ENCODE data around the gene ADGRD1. TPM values are rescaled to one million over a fixed set of nuclear protein-coding genes. Genes with fewer than 3 reads are reported as not detected.

The ADGRD1 gene
- total and polyA plus RNA-seq, 8 donors: 25.6 to 167 (median 33.4) TPM

- H3K9me3 ChIP-seq: no peaks in the 10 kb centered on the region
- no peaks in the 10 kb centered on the region for H3K27me3 ChIP-seq
- DNase-seq (peak in 1 of 4 donors; percentile 14), ATAC-seq (no peak)
- no peaks in the 10 kb centered on the region for H3K36me3 ChIP-seq
- H3K27ac ChIP-seq: no peak overlapping the region
- intact Hi-C loops (cut with DNase I): no loop called here
- H3K4me1 ChIP-seq: peaks cover 0 to 7% of the 10 kb centered on the region in 2 donors
- H3K4me3 ChIP-seq: no peak overlapping the region
- TF ChIP-seq, protein P1, sequence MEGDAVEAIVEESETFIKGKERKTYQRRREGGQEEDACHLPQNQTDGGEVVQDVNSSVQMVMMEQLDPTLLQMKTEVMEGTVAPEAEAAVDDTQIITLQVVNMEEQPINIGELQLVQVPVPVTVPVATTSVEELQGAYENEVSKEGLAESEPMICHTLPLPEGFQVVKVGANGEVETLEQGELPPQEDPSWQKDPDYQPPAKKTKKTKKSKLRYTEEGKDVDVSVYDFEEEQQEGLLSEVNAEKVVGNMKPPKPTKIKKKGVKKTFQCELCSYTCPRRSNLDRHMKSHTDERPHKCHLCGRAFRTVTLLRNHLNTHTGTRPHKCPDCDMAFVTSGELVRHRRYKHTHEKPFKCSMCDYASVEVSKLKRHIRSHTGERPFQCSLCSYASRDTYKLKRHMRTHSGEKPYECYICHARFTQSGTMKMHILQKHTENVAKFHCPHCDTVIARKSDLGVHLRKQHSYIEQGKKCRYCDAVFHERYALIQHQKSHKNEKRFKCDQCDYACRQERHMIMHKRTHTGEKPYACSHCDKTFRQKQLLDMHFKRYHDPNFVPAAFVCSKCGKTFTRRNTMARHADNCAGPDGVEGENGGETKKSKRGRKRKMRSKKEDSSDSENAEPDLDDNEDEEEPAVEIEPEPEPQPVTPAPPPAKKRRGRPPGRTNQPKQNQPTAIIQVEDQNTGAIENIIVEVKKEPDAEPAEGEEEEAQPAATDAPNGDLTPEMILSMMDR (IDR thresholded peaks at IDR 0.05): no peak
Observed at GRCh38 chr12:131105351-131105735, 151.6 kb downstream of the ADGRD1 start.

DNA sequence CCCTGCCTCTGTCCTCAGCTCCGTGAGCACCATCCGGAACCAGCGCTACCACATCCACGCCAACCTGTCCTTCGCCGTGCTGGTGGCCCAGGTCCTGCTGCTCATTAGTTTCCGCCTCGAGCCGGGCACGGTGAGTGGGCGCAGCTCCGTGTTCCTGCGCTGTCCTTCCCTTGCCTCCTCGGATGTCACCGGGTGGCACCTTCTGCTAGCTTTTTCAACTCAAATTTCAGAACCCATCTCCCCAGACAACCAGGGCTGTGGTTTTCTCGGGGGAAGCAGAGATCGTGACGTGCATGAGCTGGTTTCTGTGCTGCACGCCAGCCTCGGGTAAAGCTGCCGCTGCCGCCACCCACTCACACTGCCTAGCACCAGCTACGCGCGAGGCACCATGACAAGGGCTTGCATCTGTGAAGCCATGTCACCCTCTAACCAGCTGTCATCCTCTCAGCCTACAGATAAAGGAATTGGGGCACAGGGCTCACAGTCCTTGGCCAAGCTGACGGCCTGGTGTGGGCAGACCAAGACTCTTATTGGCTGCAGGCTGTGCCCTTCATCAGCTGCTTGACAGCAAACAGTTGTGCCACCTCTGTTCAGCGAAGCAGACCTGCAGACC, 152.1 kb downstream of the ADGRD1 start:
- Histone ChIP-seq H3K36me3 (no peaks in the 10 kb centered on the region), H3K4me1 (peaks cover 0 to 7% of the 10 kb centered on the region in 2 donors), H3K27me3 (no peaks in the 10 kb centered on the region), H3K9me3 (no peaks in the 10 kb centered on the region), H3K4me3 (no peak overlapping the region), H3K27ac (no peak overlapping the region)
- intact Hi-C loops (cut with DNase I): no loop called here
- TF ChIP-seq, protein P1 (IDR thresholded peaks at IDR 0.05): no peak
- DNase-seq: peak in 2 of 4 donors; percentile 25 to 76
- ATAC-seq: no peak

DNA sequence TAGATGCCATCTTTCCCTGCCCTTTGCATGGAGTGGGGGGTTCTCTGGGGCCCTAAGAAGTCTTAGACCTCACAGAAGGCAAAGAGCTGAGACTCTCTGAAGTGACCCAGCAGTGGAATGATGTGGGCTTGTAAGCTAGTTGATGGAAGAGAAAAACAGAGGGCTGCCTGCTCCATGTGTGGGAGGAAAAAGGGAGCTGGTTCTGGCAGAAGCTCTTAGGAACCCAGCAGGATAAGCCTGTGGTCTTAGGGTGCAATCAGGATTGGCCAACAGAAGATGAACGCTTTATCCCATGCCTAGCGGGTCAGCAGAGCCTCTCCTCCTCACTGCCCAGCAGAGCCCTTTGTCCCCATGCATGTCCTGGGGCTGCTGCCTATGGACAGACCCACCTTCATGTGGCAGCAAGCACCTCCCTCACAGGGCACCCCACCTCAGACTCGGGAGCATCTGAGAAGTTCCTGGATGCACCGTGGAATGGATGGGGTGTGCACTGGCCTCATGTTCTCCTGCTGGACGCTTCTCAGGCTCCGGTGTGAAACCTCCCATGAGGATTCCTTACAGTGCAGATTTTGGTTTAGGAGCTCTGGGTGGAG, 152.7 kb downstream of the ADGRD1 start:
- TF ChIP-seq, protein P1 (IDR thresholded peaks at IDR 0.05): no peak
- Histone ChIP-seq H3K36me3 (no peaks in the 10 kb centered on the region), H3K4me1 (peaks cover 0 to 7% of the 10 kb centered on the region in 2 donors), H3K4me3 (no peak overlapping the region), H3K27me3 (no peaks in the 10 kb centered on the region), H3K27ac (no peak overlapping the region), H3K9me3 (no peaks in the 10 kb centered on the region)
- DNase-seq: peak in 1 of 4 donors; percentile 18
- intact Hi-C loops (cut with DNase I): no loop called here
- no peak for ATAC-seq

DNA sequence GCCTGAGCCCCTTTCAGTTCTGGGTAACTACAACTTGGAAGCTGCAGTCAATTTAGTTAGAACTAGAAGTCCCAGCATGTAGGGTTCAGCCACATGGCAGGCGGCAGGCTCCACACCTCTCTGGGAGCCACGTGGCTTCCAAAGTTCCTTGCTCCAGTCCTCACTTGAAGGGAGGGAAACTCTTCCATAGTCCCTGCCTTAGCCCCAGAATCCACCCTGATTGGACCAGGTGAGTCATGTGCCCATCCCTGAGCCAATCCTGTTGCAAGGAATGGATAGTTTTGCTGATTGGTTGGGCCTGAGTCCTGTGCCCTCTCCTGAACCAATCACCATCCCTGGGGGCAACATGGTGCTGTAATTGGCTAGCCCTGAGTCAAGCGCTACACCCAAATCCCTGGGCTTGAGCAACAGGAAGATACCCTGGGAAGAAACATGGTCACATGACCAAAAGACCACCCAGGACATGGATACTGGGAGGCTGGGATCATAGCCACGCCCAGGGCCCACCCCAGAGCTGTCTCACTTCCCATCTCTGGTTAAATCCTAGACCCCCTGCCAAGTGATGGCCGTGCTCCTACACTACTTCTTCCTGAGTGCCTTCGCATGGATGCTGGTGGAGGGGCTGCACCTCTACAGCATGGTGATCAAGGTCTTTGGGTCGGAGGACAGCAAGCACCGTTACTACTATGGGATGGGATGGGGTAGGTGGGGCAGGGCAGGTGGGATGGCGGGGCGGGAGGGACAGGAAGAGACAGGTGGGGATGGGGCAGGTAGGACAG, 154.7 kb downstream of the ADGRD1 start:
- H3K4me1 ChIP-seq: no peaks in the 10 kb centered on the region
- no peak overlapping the region for H3K27ac ChIP-seq
- no peaks in the 10 kb centered on the region for H3K27me3 ChIP-seq
- DNase-seq (no peak), ATAC-seq (no peak)
- intact Hi-C loops (cut with DNase I): no loop called here
- H3K9me3 ChIP-seq: no peaks in the 10 kb centered on the region
- no peaks in the 10 kb centered on the region for H3K36me3 ChIP-seq
- TF ChIP-seq, protein P1 (IDR thresholded peaks at IDR 0.05): no peak
- H3K4me3 ChIP-seq: no peak overlapping the region

GRCh38 chr12:131111446-131111845, 157.7 kb downstream of the ADGRD1 start:
- Histone ChIP-seq H3K9me3 (no peaks in the 10 kb centered on the region), H3K4me3 (no peak overlapping the region), H3K36me3 (peaks cover 0 to 4% of the 10 kb centered on the region in 2 donors), H3K4me1 (peaks cover 0 to under 1% of the 10 kb centered on the region in 2 donors), H3K27ac (no peak overlapping the region), H3K27me3 (no peaks in the 10 kb centered on the region)
- TF ChIP-seq, protein P1 (IDR thresholded peaks at IDR 0.05): no peak
- DNase-seq (no peak), ATAC-seq (no peak)
- intact Hi-C loops (cut with DNase I): no loop called here

All from left lung (tissue), 10 donors.